IMR-90 (cell line): ENCODE data around the gene SLC38A9. TPM values are rescaled to one million over a fixed set of nuclear protein-coding genes. Genes with fewer than 3 reads are reported as not detected.

ENCODE experiments used
- ATAC-seq: fragments of 200-7000 bp; cut with Tn5 transposase; 2 replicates; pipeline ENCODE4 v1.9.1; 2020; ENCODE audit warnings: low read depth, mild to moderate bottlenecking, moderate library complexity
- BruUV-seq: library from RNA; stranded (reverse); fragments of 400-500 nt; replicated peaks from 2 replicates; lab custom pipeline; 2021; lab: Mats Ljungman, UMichigan
- CTCF ChIA-PET: fragments of 300-600 bp; formaldehyde crosslinking; extraction: SDS; loops from one replicate; lab custom pipeline; 2021; ENCODE audit warnings: antibody characterized with exemption; lab: Yijun Ruan, JAX
- POLR2A ChIA-PET: fragments of 300-600 bp; sonication (Branson Sonifier 250); formaldehyde crosslinking; loops from one replicate; lab custom pipeline; 2022; ENCODE audit warnings: antibody characterized with exemption; ENCODE audit not compliant: unreplicated experiment; lab: Charles Lee
- DNase-seq: peaks from one replicate; pipeline ENCODE4 v3.0.0; 2013
- H2AFZ ChIP-seq: replicated peaks from 2 replicates; pipeline ENCODE3; 2013; ENCODE audit warnings: low read length, mild to moderate bottlenecking; ENCODE audit not compliant: poor library complexity
- H2AK5ac ChIP-seq: 2 replicates; pipeline ENCODE4 v1.6.1; 2013; ENCODE audit warnings: low read depth, low read length, inconsistent platforms
- H2AK9ac ChIP-seq: replicated peaks from 2 replicates; pipeline ENCODE3; 2013; ENCODE audit warnings: mild to moderate bottlenecking, low read depth, low read length, moderate library complexity; ENCODE audit not compliant: poor library complexity
- H2BK120ac ChIP-seq: 2 replicates; pipeline ENCODE4 v1.6.1; 2013; ENCODE audit warnings: low read depth, low read length, inconsistent platforms
- H2BK15ac ChIP-seq: 3 replicates; pipeline ENCODE4 v1.6.1; 2013; ENCODE audit warnings: low read depth, low read length, inconsistent platforms
- H2BK20ac ChIP-seq: 2 replicates; pipeline ENCODE4 v1.6.1; 2013; ENCODE audit warnings: low read depth, mild to moderate bottlenecking, inconsistent platforms, low read length, moderate library complexity
- H2BK5ac ChIP-seq: 2 replicates; pipeline ENCODE4 v1.6.1; 2013; ENCODE audit warnings: mild to moderate bottlenecking, low read depth, low read length, inconsistent platforms; ENCODE audit not compliant: poor library complexity, severe bottlenecking
- H3K14ac ChIP-seq: replicated peaks from 2 replicates; pipeline ENCODE4 v1.6.1; 2013; ENCODE audit warnings: low read depth, low read length, inconsistent platforms
- H3K18ac ChIP-seq: 2 replicates; pipeline ENCODE4 v1.6.1; 2013; ENCODE audit warnings: low read depth, low read length, control low read depth
- H3K23ac ChIP-seq: 2 replicates; pipeline ENCODE4 v1.6.1; 2013; ENCODE audit warnings: low read depth, low read length, inconsistent platforms
- H3K27ac ChIP-seq: 2 replicates; pipeline ENCODE4 v1.5.1; 2013; ENCODE audit warnings: mild to moderate bottlenecking, control low read depth, low read length; ENCODE audit not compliant: insufficient read depth
- H3K27me3 ChIP-seq: 2 replicates; pipeline ENCODE4 v1.6.1; 2013; ENCODE audit warnings: low read length; ENCODE audit not compliant: control insufficient read depth, insufficient read depth
- H3K36me3 ChIP-seq: 2 replicates; pipeline ENCODE4 v1.6.1; 2013; ENCODE audit warnings: low read length, mixed read lengths; ENCODE audit not compliant: control insufficient read depth, insufficient read depth
- H3K4ac ChIP-seq: 2 replicates; pipeline ENCODE4 v1.6.1; 2013; ENCODE audit warnings: low read depth, low read length, inconsistent platforms
- H3K4me1 ChIP-seq: 2 replicates; pipeline ENCODE4 v1.6.1; 2013; ENCODE audit warnings: low read length, mixed read lengths; ENCODE audit not compliant: control insufficient read depth, insufficient read depth
- H3K4me2 ChIP-seq: 2 replicates; pipeline ENCODE4 v1.6.1; 2013; ENCODE audit warnings: low read depth, mild to moderate bottlenecking, control low read depth, low read length, moderate library complexity
- H3K4me3 ChIP-seq: 2 replicates; pipeline ENCODE4 v1.5.1; 2013; ENCODE audit warnings: low read depth, mild to moderate bottlenecking, control low read depth, low read length, moderate library complexity; ENCODE audit not compliant: insufficient read depth
- H3K56ac ChIP-seq: 2 replicates; pipeline ENCODE4 v1.6.1; 2013; ENCODE audit warnings: low read length, inconsistent platforms; ENCODE audit not compliant: insufficient read depth; ENCODE audit errors: extremely low read depth
- H3K79me1 ChIP-seq, 2 experiments: 2 replicates each; pipeline ENCODE4 v1.6.1; 2013; ENCODE audit warnings: low read length in 2 of 2, inconsistent platforms in 1 of 2, low read depth in 1 of 2
- H3K9ac ChIP-seq: 2 replicates; pipeline ENCODE4 v1.6.1; 2013; ENCODE audit warnings: low read depth, low read length, control low read depth
- H3K9me1 ChIP-seq: 2 replicates; pipeline ENCODE4 v1.6.1; 2013; ENCODE audit warnings: low read length, inconsistent platforms; ENCODE audit not compliant: insufficient read depth
- H3K9me3 ChIP-seq: 2 replicates; pipeline ENCODE4 v1.6.1; 2013; ENCODE audit warnings: low read length; ENCODE audit not compliant: control insufficient read depth, insufficient read depth
- H4K20me1 ChIP-seq: 2 replicates; pipeline ENCODE4 v1.6.1; 2013; ENCODE audit warnings: low read length, inconsistent platforms; ENCODE audit not compliant: insufficient read depth
- H4K5ac ChIP-seq: 2 replicates; pipeline ENCODE4 v1.6.1; 2013; ENCODE audit warnings: mild to moderate bottlenecking, low read depth, low read length, control low read depth
- H4K8ac ChIP-seq, 2 experiments: 2 replicates each; pipeline ENCODE4 v1.6.1; 2013; ENCODE audit warnings: low read depth in 2 of 2, low read length in 2 of 2, control low read depth in 1 of 2, inconsistent platforms in 1 of 2
- H4K91ac ChIP-seq: 2 replicates; pipeline ENCODE4 v1.6.1; 2013; ENCODE audit warnings: low read depth, low read length, inconsistent platforms; ENCODE audit not compliant: insufficient read depth
- FOS ChIP-seq: fragments of 150-350 bp; IDR thresholded peaks from 2 replicates; pipeline ENCODE4 v1.6.1; 2016; ENCODE audit warnings: low read depth, low read length
- MAZ ChIP-seq: IDR thresholded peaks from 2 replicates; pipeline ENCODE4 v1.6.1; 2012; ENCODE audit warnings: low read depth, mild to moderate bottlenecking, low read length, improper control_type of control experiment, moderate library complexity, borderline replicate concordance
- POLR2A ChIP-seq: IDR thresholded peaks from 2 replicates; pipeline ENCODE4 v1.6.1; 2012; ENCODE audit warnings: mild to moderate bottlenecking, low read depth, low read length
- RAD21 ChIP-seq: IDR thresholded peaks from 2 replicates; pipeline ENCODE4 v1.6.1; 2012; ENCODE audit warnings: low read length, improper control_type of control experiment
- WGBS, 2 experiments: methylation state at CpG; one replicate each; pipeline versions ENCODE4 v1.1.5 to v1.1.7; 2013; ENCODE audit warnings: missing lambda C conversion rate in 2 of 2; ENCODE audit not compliant: insufficient read length in 1 of 2; ENCODE audit errors: extremely low coverage in 2 of 2; 5-methylcytosine and 5-hydroxymethylcytosine counted together
- dilution Hi-C: fragments of 300-500 bp; cut with HindIII; formaldehyde crosslinking; loops from one replicate; pipeline ENCODE4 v1.14.3; 2018; ENCODE audit warnings: low sequenced_read_pairs; ENCODE audit not compliant: unreplicated experiment
- in situ Hi-C: fragments of 300-500 bp; cut with MboI; formaldehyde crosslinking; loops from 3 replicates; pipeline ENCODE4 v1.14.3; 2019; ENCODE audit warnings: low sequenced_read_pairs, inconsistent platforms, mixed read lengths
- intact Hi-C: fragments of 100-400 bp; cut with micrococcal nuclease; formaldehyde crosslinking; loops from 2 replicates; pipeline ENCODE4 v1.10.0; 2022
- polyA plus RNA-seq, 3 experiments: library from polyadenylated mRNA; depleted of rRNA; stranded (reverse); fragments of >200 nt; gene quantifications; 2 replicates each; pipeline ENCODE4 v1.2.3, GENCODE V29; 2012; ENCODE audit warnings: low replicate concordance in 1 of 3
- total RNA-seq: library from RNA; depleted of rRNA; stranded (reverse); fragments of >200 nt; gene quantifications from 2 replicates; pipeline ENCODE4 v1.2.3, GENCODE V29; 2012

Gene SLC38A9
- total and polyA plus RNA-seq, 2 of the 4 experiments (the other 2 are of a cell fraction) = 10.5 to 24.2 TPM

- Histone ChIP-seq H3K4me1 (no peaks in the 10 kb centered on the region), H3K18ac (no peak overlapping the region), H3K4me2 (no peak overlapping the region), H3K36me3 (no peaks in the 10 kb centered on the region), H3K27ac (no peak overlapping the region), H2BK5ac (no peak overlapping the region), H3K4ac (no peak overlapping the region), H2BK120ac (no peak overlapping the region), H2AK9ac (no peak overlapping the region), H2AFZ (no peak overlapping the region), H3K79me1 (no peaks in the 10 kb centered on the region), H2BK20ac (no peak overlapping the region), H3K14ac (no peak overlapping the region), H3K27me3 (peaks cover 3% of the 10 kb centered on the region; the same call in 1 of the 2 replicates), H3K56ac (no peak overlapping the region), H3K23ac (no peak overlapping the region), H2AK5ac (no peak overlapping the region), H4K8ac (no peak overlapping the region), H4K20me1 (no peaks in the 10 kb centered on the region), H4K91ac (no peak overlapping the region), H3K9me1 (no peaks in the 10 kb centered on the region), H3K9ac (no peak overlapping the region), H3K4me3 (no peak overlapping the region), H2BK15ac (no peak overlapping the region), H3K9me3 (no peaks in the 10 kb centered on the region), H4K5ac (no peak overlapping the region)
- intact Hi-C loops = no loop called here
- dilution Hi-C loops = no loop called here
- ChIA-PET POLR2A (no interaction called here), CTCF (no interaction called here)
- in situ Hi-C loops = no loop called here
- TF ChIP-seq MAZ (no peak), RAD21 (no peak), POLR2A (no peak), FOS (no peak)
- BruUV-seq = no TSS peak
- DNase-seq (no peak), ATAC-seq (no peak)
- no CpG with 5 or more reads among the region's 1 CpG for WGBS, 2 experiments
These were observed 22.5 kb upstream of the SLC38A9 start for GRCh38 chr5:55734658-55735057.
